Cardiac muscle cell (in vitro differentiated cells and primary cell): ENCODE data around the gene MCOLN1. TPM values are rescaled to one million over a fixed set of nuclear protein-coding genes. Genes with fewer than 3 reads are reported as not detected.

Source experiments
- DNase-seq, 2 donors: peaks; one replicate each; pipeline versions ENCODE4 v3.0.0 to v3.0.0-alpha.2; 2010 to 2017; ENCODE audit warnings: low read depth in 1 of 2, low spot score in 1 of 2
- H3K27ac ChIP-seq: fragments of 200-600 bp; sonication (generic); 2 replicates; pipeline ENCODE4 v1.5.1; 2016
- H3K27me3 ChIP-seq: fragments of 200-600 bp; sonication (generic); 2 replicates; pipeline ENCODE4 v1.6.0; 2016; ENCODE audit warnings: control low read depth
- H3K36me3 ChIP-seq: fragments of 200-600 bp; sonication (generic); 2 replicates; pipeline ENCODE4 v1.5.1; 2016; ENCODE audit warnings: control low read depth
- H3K4me1 ChIP-seq: fragments of 200-600 bp; sonication (generic); 2 replicates; pipeline ENCODE4 v1.8.1; 2017; ENCODE audit warnings: low read depth, mild to moderate bottlenecking, mixed run types
- H3K4me3 ChIP-seq: fragments of 200-600 bp; sonication (generic); 2 replicates; pipeline ENCODE4 v1.5.1; 2016; ENCODE audit warnings: mild to moderate bottlenecking
- H3K9me3 ChIP-seq: fragments of 200-600 bp; sonication (generic); 2 replicates; pipeline ENCODE4 v1.5.1; 2017; ENCODE audit warnings: low read depth, mild to moderate bottlenecking, control low read depth
- polyA plus RNA-seq: library from polyadenylated mRNA; unstranded; fragments of >200 nt; fragmentation: Nextera tagmentation; extraction: Ambion mirVana; gene quantifications from 2 replicates; pipeline ENCODE4 v1.2.1, GENCODE V29; 2016
- total RNA-seq: library from RNA; depleted of rRNA; stranded (reverse); fragments of >200 nt; gene quantifications from 2 replicates; pipeline ENCODE4 v1.2.3, GENCODE V29; 2016
- TF ChIP-seq, protein P1 (sequence below): IDR thresholded peaks from 2 replicates; pipeline ENCODE4 v1.5.1; 2012; ENCODE audit warnings: low read depth, mild to moderate bottlenecking, low read length

Gene MCOLN1
- total and polyA plus RNA-seq, 2 experiments from 2014 or later: 5.8 to 24.7 TPM

DNA sequence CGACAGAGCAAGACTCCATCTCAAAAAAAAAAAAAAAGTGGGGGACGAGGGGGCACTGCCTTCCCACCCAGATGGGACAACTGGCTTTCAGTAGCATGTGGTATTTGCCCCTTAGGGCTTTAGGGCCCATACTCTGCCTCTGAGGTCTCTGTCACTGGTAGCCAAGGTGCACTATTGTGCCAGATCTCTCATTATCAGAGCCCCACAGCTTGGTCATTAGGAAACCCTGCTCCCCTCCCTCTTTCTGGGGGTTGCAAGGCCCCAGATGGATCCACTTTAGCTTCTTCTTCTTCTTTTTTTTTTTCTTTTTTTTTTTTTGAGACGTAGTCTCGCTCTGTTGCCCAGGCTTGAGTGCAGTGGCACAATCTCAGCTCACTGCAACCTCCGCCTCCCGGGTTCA, 17.7 kb upstream of the MCOLN1 start:
- Histone ChIP-seq H3K36me3 (no peaks in the 10 kb centered on the region), H3K4me3 (no peak overlapping the region), H3K27me3 (peaks cover 41% of the 10 kb centered on the region), H3K9me3 (no peaks in the 10 kb centered on the region), H3K27ac (no peak overlapping the region), H3K4me1 (peaks cover 6% of the 10 kb centered on the region)
- no peak for DNase-seq
- TF ChIP-seq, protein P1, sequence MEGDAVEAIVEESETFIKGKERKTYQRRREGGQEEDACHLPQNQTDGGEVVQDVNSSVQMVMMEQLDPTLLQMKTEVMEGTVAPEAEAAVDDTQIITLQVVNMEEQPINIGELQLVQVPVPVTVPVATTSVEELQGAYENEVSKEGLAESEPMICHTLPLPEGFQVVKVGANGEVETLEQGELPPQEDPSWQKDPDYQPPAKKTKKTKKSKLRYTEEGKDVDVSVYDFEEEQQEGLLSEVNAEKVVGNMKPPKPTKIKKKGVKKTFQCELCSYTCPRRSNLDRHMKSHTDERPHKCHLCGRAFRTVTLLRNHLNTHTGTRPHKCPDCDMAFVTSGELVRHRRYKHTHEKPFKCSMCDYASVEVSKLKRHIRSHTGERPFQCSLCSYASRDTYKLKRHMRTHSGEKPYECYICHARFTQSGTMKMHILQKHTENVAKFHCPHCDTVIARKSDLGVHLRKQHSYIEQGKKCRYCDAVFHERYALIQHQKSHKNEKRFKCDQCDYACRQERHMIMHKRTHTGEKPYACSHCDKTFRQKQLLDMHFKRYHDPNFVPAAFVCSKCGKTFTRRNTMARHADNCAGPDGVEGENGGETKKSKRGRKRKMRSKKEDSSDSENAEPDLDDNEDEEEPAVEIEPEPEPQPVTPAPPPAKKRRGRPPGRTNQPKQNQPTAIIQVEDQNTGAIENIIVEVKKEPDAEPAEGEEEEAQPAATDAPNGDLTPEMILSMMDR: no peak

DNA sequence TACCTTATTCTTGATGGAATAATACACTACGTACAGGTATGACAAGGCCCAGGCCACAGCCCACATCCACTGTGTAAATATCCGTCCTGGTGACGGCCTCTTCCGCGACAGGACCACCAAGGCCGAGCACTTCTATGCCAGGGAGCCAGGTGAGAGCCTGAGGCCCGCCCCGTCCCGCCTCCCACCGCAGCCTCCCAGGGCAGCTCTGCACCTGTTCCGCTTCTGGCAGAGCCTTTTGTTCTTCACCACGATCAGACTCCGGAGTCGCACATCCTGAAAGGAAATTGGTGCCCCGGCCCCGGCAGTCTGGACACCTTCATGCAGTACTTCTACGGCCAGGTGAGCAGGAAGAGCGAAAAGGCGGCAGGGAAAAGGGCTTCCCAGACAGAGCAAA, 17.1 kb upstream of the MCOLN1 start:
- peaks cover 35% of the 10 kb centered on the region for H3K27me3 ChIP-seq
- H3K27ac ChIP-seq: no peak overlapping the region
- TF ChIP-seq, protein P1: no peak
- H3K4me3 ChIP-seq: no peak overlapping the region
- no peaks in the 10 kb centered on the region for H3K9me3 ChIP-seq
- H3K36me3 ChIP-seq: no peaks in the 10 kb centered on the region
- peaks cover 6% of the 10 kb centered on the region for H3K4me1 ChIP-seq
- DNase-seq: no peak

DNA sequence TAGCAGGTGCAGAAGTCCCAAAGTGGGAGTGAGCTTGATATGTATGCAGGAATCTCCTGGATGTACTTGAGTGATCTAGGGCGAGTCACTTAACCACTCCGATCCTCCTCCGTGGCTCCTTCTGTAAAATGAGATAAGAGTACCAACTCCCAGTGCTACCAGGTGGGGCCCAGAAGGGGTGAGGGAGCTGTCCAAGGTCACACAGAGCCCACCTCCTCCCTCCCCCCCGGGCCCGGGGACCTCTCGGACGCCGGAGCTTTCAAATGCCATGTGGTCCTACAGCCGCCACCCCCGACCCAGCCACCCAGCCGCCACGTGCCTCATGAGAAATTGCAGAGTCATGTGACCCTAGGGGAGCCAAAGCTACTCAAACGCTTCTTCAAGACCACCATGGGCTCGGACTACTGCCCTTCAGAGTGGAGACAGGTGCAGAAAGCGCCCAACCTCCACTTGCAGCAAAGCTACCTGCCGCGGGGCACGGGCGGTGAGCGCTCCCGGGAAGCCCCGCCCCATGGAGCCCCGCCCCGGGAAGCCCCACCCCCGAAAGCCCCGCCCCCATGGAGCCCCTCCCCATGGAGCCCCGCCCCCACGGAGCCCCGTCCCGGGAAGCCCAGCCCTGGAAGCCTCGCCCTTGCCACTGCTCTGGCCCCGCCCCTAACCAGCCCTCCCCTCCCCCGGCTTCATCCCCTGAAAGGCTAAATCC, 16.6 kb upstream of the MCOLN1 start:
- peaks cover 29% of the 10 kb centered on the region for H3K27me3 ChIP-seq
- peak in 1 of 2 donors; percentile 63 for DNase-seq
- no peaks in the 10 kb centered on the region for H3K36me3 ChIP-seq
- H3K9me3 ChIP-seq: no peaks in the 10 kb centered on the region
- no peak overlapping the region for H3K4me3 ChIP-seq
- no peak overlapping the region for H3K27ac ChIP-seq
- TF ChIP-seq, protein P1: no peak
- H3K4me1 ChIP-seq: peaks cover 6% of the 10 kb centered on the region

DNA sequence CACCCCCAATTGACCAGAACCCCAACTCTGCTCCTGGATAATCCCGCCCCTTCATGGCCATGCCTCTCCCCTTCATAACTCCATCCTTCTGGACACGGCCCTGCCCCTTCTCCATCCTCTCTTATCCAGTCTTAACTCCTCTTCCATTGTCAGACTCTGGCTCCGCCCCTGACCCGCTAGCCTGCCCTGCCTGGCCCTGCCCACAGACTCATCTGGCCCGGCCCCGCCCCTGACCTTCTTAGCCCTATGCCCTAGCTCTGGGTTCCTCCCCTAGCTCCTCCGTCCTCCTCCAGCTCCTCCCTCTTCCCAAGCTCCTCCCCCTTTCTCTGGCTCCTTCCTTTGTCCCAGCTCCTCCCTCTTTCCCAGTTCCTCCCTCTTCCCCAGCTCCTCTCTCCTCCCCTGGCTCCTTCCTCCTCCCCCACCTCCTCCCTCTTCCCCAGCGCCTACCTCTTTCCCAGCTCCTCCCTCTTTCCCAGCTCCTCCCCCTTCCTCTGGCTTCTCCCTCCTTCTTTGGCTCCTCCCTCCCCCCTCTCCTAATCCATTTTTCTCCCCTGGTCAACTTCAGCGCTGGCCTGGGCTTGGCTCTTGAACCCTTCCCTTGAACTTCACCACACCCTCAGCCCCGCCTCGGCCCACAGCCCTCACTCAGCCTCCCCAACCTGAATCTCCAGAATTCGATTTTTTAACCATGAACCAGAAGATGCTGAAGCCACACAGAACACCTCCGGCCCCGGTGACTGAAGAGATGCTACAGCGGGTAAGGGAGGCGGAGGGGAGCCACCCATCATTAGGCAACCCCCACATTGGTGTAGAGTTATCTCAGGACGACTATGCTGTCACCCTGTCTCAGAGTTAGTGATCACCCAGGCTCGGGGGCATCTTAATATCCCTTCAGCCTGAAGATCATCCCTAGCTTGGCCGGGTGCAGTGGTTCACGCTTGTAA, 15.8 kb upstream of the MCOLN1 start:
- TF ChIP-seq, protein P1: no peak
- peaks cover 21% of the 10 kb centered on the region for H3K27me3 ChIP-seq
- no peaks in the 10 kb centered on the region for H3K9me3 ChIP-seq
- no peak overlapping the region for H3K27ac ChIP-seq
- peaks cover 6% of the 10 kb centered on the region for H3K4me1 ChIP-seq
- no peak overlapping the region for H3K4me3 ChIP-seq
- H3K36me3 ChIP-seq: no peaks in the 10 kb centered on the region
- DNase-seq: peak; percentile 68 to 89

GRCh38 chr19:7507884-7508283, 14.5 kb upstream of the MCOLN1 start:
- Histone ChIP-seq H3K9me3 (no peaks in the 10 kb centered on the region), H3K27me3 (peaks cover 9% of the 10 kb centered on the region), H3K27ac (no peak overlapping the region), H3K4me3 (no peak overlapping the region), H3K36me3 (no peaks in the 10 kb centered on the region), H3K4me1 (peaks cover 6% of the 10 kb centered on the region)
- DNase-seq: peak in 1 of 2 donors; percentile 82
- TF ChIP-seq, protein P1: no peak
